ENCODE measurements around the gene EYS.

EYS gene

DNA sequence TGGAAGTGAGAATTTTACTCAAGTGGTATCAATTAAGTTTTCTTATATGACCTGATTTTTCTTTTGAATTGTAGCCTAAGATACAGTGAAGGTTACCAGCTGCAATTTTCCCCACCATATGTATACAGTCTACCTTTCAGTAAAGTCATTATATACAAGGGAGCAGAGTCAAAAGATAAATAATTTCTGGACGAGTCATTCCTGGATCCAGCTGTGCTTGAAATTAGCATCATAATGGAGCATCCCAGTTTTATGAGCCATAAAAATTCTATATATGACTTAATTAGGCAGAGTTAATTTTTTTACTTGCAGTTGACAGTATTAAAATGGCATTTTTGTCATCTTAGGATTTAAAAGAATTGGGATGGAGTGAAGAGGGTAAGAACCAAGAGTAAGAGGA, 1063.0 kb downstream of the EYS start:
- H3K4me1 Mint-ChIP-seq: no peaks in the 10 kb centered on the region
- CTCF ChIA-PET: no interaction called here
- no peaks in the 10 kb centered on the region for H3K36me3 Mint-ChIP-seq
- no peaks in the 10 kb centered on the region for H3K27me3 Mint-ChIP-seq
- H3K27ac Mint-ChIP-seq: no peak overlapping the region
- no peak overlapping the region for H3K4me3 Mint-ChIP-seq
- peaks cover 5% of the 10 kb centered on the region for H3K9me3 Mint-ChIP-seq
- no peak for DNase-seq

DNA sequence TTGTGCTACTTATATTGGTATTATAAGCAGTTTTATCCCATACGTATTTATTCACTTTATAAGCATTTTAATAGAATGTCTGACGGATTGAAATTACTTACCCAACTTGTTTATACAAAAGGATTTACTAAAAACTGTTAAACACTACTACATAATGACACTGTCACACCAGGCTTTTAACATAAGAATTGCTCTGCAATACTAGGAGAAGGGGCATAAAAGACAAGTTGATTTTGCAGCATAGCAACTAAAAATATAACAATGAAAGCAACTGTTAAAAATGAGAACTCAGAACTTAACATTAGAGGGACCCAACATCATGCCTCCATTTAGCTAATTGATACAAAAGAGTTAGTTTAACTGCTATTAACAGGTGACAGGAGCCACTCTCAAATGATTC, 1076.1 kb downstream of the EYS start:
- Mint-ChIP-seq H3K9me3 (peaks cover 1% of the 10 kb centered on the region), H3K4me1 (no peaks in the 10 kb centered on the region), H3K4me3 (no peak overlapping the region), H3K27me3 (no peaks in the 10 kb centered on the region), H3K36me3 (no peaks in the 10 kb centered on the region), H3K27ac (no peak overlapping the region)
- DNase-seq: no peak
- CTCF ChIA-PET: no interaction called here

DNA sequence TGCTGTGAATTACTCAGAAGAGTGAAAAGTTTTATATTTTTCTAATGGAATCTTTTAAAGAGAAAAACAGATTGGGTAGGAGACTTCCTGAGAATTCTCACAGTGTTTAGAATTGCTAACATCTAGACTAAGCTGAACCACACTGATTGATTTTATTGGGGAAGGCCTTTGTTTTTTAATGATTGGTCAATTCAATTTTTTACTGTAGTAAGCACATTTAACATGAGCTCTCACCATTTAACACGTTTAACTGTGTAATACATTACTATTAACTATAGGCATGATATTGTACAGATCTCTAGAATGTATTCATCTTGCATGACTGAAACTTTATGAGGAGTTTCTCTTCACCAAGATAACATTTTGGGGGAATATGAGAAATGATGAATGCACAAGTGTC, 1084.1 kb downstream of the EYS start:
- no peak for DNase-seq
- H3K9me3 Mint-ChIP-seq: no peaks in the 10 kb centered on the region
- no peak overlapping the region for H3K27ac Mint-ChIP-seq
- H3K4me1 Mint-ChIP-seq: no peaks in the 10 kb centered on the region
- CTCF ChIA-PET: no interaction called here
- H3K36me3 Mint-ChIP-seq: no peaks in the 10 kb centered on the region
- H3K4me3 Mint-ChIP-seq: no peak overlapping the region
- H3K27me3 Mint-ChIP-seq: no peaks in the 10 kb centered on the region

DNA sequence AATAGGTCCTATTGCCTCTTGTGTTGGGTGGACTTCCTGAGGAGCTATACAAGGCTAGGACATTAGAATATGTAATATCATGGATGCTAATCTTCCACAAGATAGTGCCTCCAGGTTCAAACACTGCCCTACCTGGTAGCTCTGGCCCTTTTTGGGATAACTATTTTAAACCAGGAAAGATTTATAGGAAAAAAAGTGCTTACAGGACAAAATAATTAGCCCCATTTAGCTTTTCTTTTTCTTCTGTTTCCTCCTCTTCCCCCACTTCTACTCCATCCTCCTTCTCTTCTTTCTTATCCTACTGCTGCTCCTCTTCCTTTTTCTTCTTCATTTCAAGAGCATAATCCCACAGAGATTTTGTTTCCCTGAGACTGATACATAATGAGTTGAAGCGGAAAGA, 1104.0 kb downstream of the EYS start:
- CTCF ChIA-PET: no interaction called here
- DNase-seq: no peak
- Mint-ChIP-seq H3K27me3 (no peaks in the 10 kb centered on the region), H3K27ac (no peak overlapping the region), H3K4me1 (no peaks in the 10 kb centered on the region), H3K4me3 (no peak overlapping the region), H3K36me3 (no peaks in the 10 kb centered on the region), H3K9me3 (peaks cover 5% of the 10 kb centered on the region)

DNA sequence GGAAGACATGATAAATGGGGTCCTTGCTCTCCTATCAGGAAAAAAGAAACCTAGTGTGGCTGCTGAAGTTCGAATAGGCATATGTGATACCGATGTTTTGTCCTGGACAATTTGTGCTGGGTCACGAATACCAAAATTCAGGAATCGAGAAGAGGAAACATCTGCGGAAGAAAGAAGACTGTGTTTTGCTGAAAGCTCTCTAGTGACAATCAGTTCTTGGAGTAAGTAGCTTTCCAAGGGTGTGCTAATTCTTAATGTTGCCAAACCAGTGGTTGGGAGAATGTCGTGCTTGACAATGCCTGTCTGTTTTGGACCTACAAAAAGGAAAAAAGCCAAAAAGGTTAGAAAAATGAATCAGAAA, 1115.4 kb downstream of the EYS start:
- Mint-ChIP-seq H3K27me3 (no peaks in the 10 kb centered on the region), H3K4me1 (no peaks in the 10 kb centered on the region), H3K9me3 (peaks cover 9% of the 10 kb centered on the region), H3K27ac (no peak overlapping the region), H3K4me3 (no peak overlapping the region), H3K36me3 (no peaks in the 10 kb centered on the region)
- no peak for DNase-seq
- CTCF ChIA-PET: no interaction called here

DNA sequence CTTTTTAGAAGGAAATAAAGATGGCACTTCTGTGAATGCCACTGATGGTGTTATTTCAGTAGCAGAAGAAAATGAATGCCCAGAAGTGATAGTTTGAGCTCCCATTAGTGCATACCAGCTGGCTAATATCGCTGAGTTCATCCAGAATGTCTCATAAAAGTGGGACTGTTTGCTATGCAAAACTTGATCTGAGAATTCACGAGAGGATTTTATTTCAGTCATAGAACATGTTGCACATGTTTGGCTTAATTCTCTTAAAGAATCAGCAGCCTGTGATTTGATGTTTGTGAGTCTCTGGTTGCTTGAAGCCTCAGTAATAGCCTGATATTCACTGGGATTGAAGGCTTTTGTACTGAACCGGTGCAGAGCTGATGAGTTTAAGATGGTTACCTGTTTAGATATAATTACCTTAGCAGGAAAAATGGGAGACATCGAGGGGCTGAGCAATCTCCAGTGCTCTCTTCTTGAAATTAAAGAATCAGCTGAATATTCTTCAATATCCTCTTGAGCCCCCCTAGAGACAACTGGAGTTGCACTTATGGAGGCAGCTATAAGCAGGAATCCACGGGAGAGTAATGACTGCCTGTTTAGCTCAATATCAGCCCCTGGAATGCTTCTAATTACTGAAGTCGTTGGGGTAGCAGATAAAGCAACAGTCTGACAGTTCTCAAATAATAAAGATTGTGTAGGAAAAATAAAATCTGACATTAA, 1115.9 kb downstream of the EYS start:
- no peak overlapping the region for H3K4me3 Mint-ChIP-seq
- CTCF ChIA-PET: no interaction called here
- H3K27ac Mint-ChIP-seq: no peak overlapping the region
- H3K36me3 Mint-ChIP-seq: no peaks in the 10 kb centered on the region
- no peaks in the 10 kb centered on the region for H3K27me3 Mint-ChIP-seq
- H3K4me1 Mint-ChIP-seq: no peaks in the 10 kb centered on the region
- H3K9me3 Mint-ChIP-seq: peaks cover 5% of the 10 kb centered on the region
- no peak for DNase-seq

DNA sequence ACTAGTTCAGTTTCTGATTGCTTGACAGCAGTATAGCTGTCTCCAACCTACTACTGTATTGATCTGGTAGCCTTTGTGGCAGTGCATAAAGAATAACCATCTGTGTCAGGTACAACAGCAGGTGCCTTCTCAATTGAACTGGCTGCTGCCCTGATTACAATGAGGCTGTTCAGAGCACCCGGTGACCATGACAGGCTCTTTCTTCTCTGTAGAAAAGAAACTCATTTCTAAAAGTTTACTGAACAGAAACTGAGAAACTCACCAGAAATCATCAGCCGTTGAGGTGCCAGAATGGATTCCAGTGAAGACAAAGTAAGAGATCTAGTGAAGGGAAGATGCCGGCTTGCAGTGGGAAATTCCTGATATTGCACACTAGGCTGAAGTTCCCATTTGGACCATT, 1117.1 kb downstream of the EYS start:
- H3K27me3 Mint-ChIP-seq: no peaks in the 10 kb centered on the region
- peaks cover 2% of the 10 kb centered on the region for H3K9me3 Mint-ChIP-seq
- DNase-seq: no peak
- H3K4me3 Mint-ChIP-seq: no peak overlapping the region
- H3K4me1 Mint-ChIP-seq: no peaks in the 10 kb centered on the region
- no peak overlapping the region for H3K27ac Mint-ChIP-seq
- no peaks in the 10 kb centered on the region for H3K36me3 Mint-ChIP-seq
- CTCF ChIA-PET: no interaction called here

DNA sequence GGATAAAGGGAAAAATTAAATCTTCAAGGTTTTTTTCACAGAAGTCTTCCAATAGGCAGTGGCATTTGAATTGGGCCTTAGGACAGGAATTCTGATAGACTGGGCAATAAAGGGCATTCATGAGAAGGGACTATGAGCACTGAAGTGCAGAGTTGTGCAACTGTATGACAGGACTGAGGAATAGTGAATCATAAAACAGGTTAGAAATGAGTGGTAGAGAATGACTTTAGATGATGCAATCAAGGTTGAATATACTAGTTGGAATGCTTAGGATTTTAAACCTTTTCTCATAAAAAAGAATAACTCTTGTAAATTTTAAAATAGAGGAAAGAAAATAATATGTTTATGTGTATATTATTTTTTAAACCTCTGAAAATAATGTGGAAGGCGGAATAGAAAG, 1126.7 kb downstream of the EYS start:
- Mint-ChIP-seq H3K27me3 (no peaks in the 10 kb centered on the region), H3K4me1 (no peaks in the 10 kb centered on the region), H3K36me3 (no peaks in the 10 kb centered on the region), H3K9me3 (peaks cover 5% of the 10 kb centered on the region), H3K4me3 (no peak overlapping the region), H3K27ac (no peak overlapping the region)
- DNase-seq: no peak
- CTCF ChIA-PET: no interaction called here

DNA sequence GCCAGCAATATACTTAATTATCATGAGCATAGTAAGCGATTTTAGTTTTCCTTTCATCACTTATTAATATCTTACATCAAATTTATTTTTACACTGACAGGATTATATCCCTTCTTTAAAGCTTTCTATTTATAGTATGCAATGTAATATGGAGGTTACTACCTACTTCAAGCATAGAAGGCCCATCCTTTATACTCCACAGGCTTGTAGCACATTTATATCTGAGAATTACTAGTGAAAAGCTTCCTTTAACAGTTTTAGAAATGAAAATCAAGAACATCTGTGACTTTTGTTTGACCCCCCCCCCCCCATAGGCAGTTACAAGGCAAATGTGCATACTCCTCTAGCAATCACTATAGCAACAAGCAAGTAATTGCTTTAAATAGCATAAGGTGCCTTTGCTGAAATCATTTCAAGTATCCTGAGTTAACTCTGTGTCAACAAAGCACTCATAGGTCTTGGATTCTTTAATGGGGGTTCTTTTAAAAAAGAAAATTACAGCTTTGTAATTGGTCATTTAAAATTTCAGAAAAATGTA, 1153.7 kb downstream of the EYS start:
- Mint-ChIP-seq H3K9me3 (peaks cover 11% of the 10 kb centered on the region), H3K27me3 (no peaks in the 10 kb centered on the region), H3K4me3 (no peak overlapping the region), H3K36me3 (no peaks in the 10 kb centered on the region), H3K27ac (no peak overlapping the region), H3K4me1 (no peaks in the 10 kb centered on the region)
- CTCF ChIA-PET: no interaction called here
- no peak for DNase-seq

DNA sequence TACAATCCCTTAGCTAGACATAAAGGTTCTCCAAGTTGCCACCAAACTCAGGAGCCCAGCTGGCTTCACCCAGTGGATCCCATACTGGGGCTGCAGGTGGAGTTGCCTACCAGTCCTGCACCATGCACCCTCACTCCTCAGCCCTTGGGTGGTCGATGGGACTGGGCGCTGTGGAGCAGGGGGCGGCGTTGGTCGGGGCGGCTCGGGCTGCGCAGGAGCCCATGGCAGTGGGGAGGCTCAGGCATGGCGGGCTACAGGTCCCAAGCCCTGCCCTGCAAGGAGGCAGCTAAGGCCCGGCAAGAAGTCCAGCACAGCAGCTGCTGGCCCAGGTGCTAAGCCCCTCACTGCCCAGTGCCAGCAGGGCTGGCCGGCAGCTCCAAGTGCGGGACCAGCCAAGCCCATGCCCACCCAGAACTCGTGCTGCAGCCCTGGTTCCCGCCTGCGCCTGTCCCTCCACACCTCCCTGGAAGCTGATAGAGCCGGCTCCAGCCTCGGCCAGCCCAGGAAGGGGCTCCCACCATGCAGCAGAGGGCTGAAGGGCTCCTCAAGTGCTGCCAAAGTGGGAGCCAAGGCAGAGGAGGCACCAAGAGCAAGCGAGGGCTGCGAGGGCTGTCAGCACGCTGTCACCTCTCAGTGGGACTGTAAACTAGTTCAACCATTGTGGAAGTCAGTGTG, 1159.3 kb downstream of the EYS start:
- Mint-ChIP-seq H3K4me3 (no peak overlapping the region), H3K27me3 (no peaks in the 10 kb centered on the region), H3K36me3 (no peaks in the 10 kb centered on the region), H3K9me3 (peaks cover 18% of the 10 kb centered on the region), H3K4me1 (no peaks in the 10 kb centered on the region), H3K27ac (no peak overlapping the region)
- CTCF ChIA-PET: no interaction called here
- no peak for DNase-seq

DNA sequence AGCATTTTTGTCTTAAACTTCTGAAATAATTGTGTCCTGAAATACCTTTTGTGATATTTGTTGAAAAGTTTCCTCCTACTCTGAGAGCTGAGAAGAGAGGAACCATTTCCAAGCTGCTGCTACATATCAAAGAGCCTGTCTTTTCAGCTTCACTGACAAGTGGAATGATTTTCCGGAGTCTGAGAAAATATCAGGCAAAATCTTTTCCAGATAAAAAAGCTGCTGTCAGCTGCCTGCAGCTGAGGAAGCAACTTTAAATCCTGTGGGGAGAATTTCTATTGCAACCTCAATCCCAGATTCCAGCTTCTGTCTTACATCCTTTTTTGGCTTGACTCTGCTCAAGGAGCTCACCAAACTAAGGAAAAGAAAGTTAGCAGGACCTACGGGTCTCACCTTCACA, 1167.1 kb downstream of the EYS start:
- no peaks in the 10 kb centered on the region for H3K36me3 Mint-ChIP-seq
- H3K27me3 Mint-ChIP-seq: no peaks in the 10 kb centered on the region
- no peak overlapping the region for H3K4me3 Mint-ChIP-seq
- no peaks in the 10 kb centered on the region for H3K4me1 Mint-ChIP-seq
- H3K9me3 Mint-ChIP-seq: peaks cover 10% of the 10 kb centered on the region
- no peak for DNase-seq
- CTCF ChIA-PET: no interaction called here
- no peak overlapping the region for H3K27ac Mint-ChIP-seq

DNA sequence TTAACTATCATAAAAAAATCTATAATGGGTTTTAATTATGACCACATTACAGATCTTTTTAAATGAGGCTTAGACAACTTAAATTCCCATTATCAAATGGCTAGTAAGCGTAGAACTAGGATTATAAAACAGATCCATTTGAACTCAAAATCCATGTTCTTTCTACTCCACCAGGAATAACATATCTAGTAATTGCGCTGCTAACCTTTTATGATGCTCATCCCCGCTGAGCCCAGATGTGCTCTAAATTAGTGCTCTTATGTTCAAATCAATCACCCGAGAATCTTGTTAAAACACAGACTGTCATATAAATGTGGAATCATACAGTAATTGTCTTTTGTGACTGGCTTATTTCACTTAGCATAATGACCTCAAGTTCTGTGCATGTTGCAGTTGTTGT, 1168.3 kb downstream of the EYS start:
- H3K27ac Mint-ChIP-seq: no peak overlapping the region
- H3K4me1 Mint-ChIP-seq: no peaks in the 10 kb centered on the region
- CTCF ChIA-PET: no interaction called here
- peaks cover 11% of the 10 kb centered on the region for H3K9me3 Mint-ChIP-seq
- no peak overlapping the region for H3K4me3 Mint-ChIP-seq
- H3K27me3 Mint-ChIP-seq: no peaks in the 10 kb centered on the region
- DNase-seq: no peak
- no peaks in the 10 kb centered on the region for H3K36me3 Mint-ChIP-seq

DNA sequence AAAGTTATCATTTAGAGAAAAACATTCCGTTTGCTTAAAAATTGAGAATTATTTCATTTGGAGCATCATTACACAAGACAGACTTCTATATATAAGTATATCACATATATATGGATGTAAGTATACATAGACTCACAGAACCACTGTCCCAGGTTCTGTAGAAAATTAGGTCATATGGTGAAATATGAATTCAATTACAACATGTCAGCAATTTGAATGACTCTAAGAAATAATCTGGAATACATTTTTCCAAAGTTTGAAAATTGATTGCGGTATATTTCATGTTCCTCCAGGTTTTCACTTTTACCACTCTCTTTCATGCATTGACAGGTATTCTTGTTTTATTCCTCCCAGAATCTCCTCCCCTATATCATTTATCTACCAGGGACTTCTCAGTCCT, 1179.1 kb downstream of the EYS start:
- H3K27ac Mint-ChIP-seq: no peak overlapping the region
- no peaks in the 10 kb centered on the region for H3K27me3 Mint-ChIP-seq
- CTCF ChIA-PET: no interaction called here
- peaks cover 2% of the 10 kb centered on the region for H3K9me3 Mint-ChIP-seq
- no peaks in the 10 kb centered on the region for H3K4me1 Mint-ChIP-seq
- H3K4me3 Mint-ChIP-seq: no peak overlapping the region
- H3K36me3 Mint-ChIP-seq: no peaks in the 10 kb centered on the region
- DNase-seq: no peak

DNA sequence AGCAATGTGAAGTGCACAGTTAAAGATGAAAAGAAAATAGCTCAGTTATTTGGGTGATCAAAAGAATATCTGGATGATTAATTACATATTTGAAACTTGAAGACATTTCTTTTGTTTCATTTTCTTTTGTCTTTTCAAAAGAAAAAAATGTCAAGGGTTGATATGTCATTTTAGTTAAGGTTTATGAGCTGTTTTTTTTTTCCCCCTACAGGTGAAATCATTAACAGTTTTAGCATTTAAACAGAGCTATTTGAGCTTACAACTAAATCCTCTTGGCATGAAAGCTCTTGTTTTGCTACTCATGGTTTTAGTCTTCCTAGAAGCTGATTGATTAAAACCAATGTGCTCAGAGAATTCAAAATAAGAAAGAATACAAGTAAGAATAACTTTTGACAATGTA, 1184.2 kb downstream of the EYS start:
- no peaks in the 10 kb centered on the region for H3K27me3 Mint-ChIP-seq
- H3K36me3 Mint-ChIP-seq: no peaks in the 10 kb centered on the region

DNA sequence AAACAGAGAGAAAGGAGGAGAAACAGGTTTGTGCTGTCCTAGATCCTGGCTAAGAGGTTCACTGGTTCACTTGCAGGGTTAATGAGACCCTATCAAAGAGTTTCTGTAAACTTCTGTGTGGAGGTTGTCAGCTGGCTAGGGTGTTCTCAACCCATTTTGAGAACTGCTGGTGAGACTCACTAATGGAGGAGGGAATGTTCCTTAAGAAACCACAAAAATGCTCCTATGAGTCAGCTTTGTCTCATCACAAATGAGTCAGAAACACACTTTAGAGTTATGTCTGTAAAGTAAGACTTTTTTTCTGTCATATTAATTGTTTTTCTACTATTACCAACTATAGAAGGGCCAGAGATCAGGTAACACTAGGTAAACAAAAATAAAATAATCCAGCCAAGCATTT, 1187.0 kb downstream of the EYS start:
- H3K4me3 Mint-ChIP-seq: no peak overlapping the region
- no peaks in the 10 kb centered on the region for H3K36me3 Mint-ChIP-seq
- H3K4me1 Mint-ChIP-seq: no peaks in the 10 kb centered on the region
- CTCF ChIA-PET: no interaction called here
- H3K27ac Mint-ChIP-seq: no peak overlapping the region
- no peak for DNase-seq
- peaks cover 5% of the 10 kb centered on the region for H3K9me3 Mint-ChIP-seq
- H3K27me3 Mint-ChIP-seq: no peaks in the 10 kb centered on the region

More for the DNA sequence above, 1184.2 kb downstream of the EYS start:
- Mint-ChIP-seq H3K27ac (no peak overlapping the region), H3K4me3 (no peak overlapping the region), H3K4me1 (no peaks in the 10 kb centered on the region), H3K9me3 (peaks cover 5% of the 10 kb centered on the region)
- DNase-seq: no peak
- CTCF ChIA-PET: no interaction called here

Measured in activated naive CD4-positive, alpha-beta T cell treated with anti-CD3 and anti-CD28 coated beads, Interleukin-2, amount 10 ng/mL, durations not matched to agents 7 days and 5 days (primary cell).